RWPE1 (cell line): ENCODE measurements around the gene EIF1AD.
A peak's percentile ranks its signal among the peaks of the same experiment; 100 is the strongest.

ENCODE experiments used
- CTCF ChIA-PET: fragments of 350-600 bp; sonication (Branson Sonifier 250); formaldehyde crosslinking; extraction: SDS; loops from one replicate; lab custom pipeline; 2021; lab: Yijun Ruan, JAX
- POLR2A ChIA-PET: fragments of 400-600 bp; formaldehyde crosslinking; extraction: SDS; loops from one replicate; lab custom pipeline; 2020; ENCODE audit warnings: antibody characterized with exemption; ENCODE audit not compliant: low non-redundant PET; lab: Yijun Ruan, JAX
- DNase-seq: peaks from one replicate; pipeline ENCODE4 v3.0.0; 2012; ENCODE audit warnings: low spot score
- H3K27ac ChIP-seq: fragments of 450-650 bp; 2 replicates; pipeline ENCODE4 v1.5.1; 2017
- TF ChIP-seq, protein P1 (sequence below): fragments of 450-650 bp; conservative IDR thresholded peaks from 2 replicates; pipeline ENCODE4 v1.5.1; 2017; ENCODE audit warnings: low read depth, mild to moderate bottlenecking

EIF1AD gene, protein sequence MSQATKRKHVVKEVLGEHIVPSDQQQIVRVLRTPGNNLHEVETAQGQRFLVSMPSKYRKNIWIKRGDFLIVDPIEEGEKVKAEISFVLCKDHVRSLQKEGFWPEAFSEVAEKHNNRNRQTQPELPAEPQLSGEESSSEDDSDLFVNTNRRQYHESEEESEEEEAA

DNA sequence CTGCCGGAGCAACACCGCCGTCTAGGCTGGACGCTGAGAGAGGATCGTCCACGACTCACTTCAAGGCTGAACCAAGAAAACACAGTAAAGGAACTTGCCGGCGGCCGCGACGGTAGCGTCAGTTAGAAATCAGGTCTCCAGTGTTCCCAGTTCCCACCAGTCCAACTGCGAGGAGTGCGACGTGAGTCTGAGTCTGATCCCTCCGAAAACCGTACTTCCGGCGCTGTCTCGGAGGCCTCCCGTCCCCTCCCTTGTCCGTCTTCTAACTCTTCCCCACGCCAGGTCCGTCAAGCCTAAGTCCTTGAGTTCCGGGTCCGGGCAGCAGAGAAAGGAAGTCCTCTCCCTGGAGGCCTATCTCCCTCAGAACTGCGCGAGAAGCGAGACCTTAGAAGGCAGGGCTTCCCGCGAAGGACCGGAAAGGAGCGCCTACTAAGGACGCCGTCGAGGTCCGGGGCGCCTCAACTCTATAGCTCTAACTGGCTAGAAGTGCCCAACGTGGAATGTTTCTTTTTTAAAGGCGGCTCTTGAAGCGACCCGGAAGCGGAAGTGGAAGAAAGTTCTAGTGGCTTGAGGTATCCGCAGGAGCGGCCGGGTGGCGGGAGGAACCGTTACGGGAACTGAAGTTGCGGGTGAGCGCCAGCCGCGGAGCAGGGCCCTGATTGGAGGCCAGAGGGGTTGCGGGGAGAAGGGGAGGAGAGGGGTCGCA, at the start of gene EIF1AD, which contains the start of gene BANF1:
EIF1AD (minus strand) TSS at position 216 of the 706 bp plus-strand sequence. CDS start 1,768 bp downstream, outside the sequence.
BANF1 (plus strand) TSS at position 562 of the 706 bp plus-strand sequence. CDS start 748 bp downstream, outside the sequence.
- DNase-seq = peak; percentile 89
- H3K27ac ChIP-seq = peak within 1 kb of the TSS; percentile 97
- TF ChIP-seq, protein P1, sequence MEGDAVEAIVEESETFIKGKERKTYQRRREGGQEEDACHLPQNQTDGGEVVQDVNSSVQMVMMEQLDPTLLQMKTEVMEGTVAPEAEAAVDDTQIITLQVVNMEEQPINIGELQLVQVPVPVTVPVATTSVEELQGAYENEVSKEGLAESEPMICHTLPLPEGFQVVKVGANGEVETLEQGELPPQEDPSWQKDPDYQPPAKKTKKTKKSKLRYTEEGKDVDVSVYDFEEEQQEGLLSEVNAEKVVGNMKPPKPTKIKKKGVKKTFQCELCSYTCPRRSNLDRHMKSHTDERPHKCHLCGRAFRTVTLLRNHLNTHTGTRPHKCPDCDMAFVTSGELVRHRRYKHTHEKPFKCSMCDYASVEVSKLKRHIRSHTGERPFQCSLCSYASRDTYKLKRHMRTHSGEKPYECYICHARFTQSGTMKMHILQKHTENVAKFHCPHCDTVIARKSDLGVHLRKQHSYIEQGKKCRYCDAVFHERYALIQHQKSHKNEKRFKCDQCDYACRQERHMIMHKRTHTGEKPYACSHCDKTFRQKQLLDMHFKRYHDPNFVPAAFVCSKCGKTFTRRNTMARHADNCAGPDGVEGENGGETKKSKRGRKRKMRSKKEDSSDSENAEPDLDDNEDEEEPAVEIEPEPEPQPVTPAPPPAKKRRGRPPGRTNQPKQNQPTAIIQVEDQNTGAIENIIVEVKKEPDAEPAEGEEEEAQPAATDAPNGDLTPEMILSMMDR = no peak
- CTCF ChIA-PET = interaction anchor here (1.1 kb wide), 1 partner anchor 12 kb away, joined by 3 read pairs; no protein-coding TSS in a partner anchor
- POLR2A ChIA-PET = interaction anchor here (0.6 to 1.4 kb wide), 3 partner anchors 10 to 46 kb away, joined by 3 to 4 read pairs (median 3); partner anchors contain the start of gene CST6

DNA sequence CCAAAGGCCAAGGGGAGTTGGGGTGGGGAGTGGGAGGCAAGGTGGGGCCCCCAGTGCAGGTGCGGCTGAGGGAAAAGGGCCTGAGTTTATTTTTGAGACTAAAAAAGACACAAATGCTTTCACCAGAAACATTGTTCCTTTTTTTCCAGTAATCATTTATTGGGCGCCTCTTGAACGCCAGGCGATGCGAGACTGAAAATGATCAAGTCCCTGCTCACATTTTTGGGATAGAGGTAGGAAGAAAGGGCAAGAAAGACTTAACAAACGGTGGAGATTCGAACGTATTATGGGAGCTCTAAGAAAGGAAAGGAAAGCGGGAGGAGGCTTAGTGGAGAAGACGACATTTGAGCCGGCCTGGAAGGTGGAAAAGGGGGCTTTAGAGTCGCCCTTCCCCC, 49.4 kb upstream of the EIF1AD start:
- POLR2A ChIA-PET = interaction anchor here (0.6 kb wide), 1 partner anchor 44 kb away, joined by 9 read pairs; no protein-coding TSS in a partner anchor
- TF ChIP-seq, protein P1 = no peak
- H3K27ac ChIP-seq = peak overlapping the region; percentile 92
- DNase-seq = no peak
- CTCF ChIA-PET = interaction anchor here (0.6 to 4.1 kb wide), 2 partner anchors 16 to 342 kb away, joined by 3 to 32 read pairs; no protein-coding TSS in a partner anchor

DNA sequence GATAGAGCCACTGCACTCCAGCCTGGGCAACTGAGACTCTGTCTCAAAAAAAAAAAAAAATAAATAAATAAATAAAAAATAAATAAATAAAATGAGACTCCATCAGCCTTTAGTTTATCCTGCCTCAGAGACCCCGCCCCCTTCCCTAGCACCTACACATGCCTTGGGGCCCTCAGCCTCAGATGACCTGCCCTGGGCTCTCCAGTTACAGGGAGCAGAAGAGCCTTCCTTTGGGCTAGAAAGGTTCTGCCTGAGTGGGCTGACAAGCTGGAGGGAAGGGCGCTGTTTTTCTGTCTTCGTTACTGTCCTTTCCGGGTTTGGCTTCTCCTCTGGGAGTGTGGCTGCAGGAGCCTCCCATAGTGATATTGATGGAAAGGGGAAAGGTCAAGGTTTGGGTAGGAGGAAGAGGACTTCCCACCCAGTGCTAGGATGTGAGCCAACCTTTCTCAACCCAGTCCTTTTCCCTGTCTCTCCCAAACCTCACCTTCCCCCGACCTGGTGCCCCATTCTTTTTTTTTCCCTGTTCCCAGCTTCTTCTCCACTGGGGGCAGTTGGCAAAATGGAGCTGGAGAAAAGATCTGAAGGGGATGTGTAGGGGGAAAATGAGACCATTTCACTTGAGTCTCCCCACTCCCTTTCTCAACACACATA, 48.7 kb upstream of the EIF1AD start:
- DNase-seq = no peak
- CTCF ChIA-PET = interaction anchor here (0.6 kb wide), 2 partner anchors 59 to 341 kb away, joined by 3 read pairs; no protein-coding TSS in a partner anchor
- peak overlapping the region; percentile 92 for H3K27ac ChIP-seq
- POLR2A ChIA-PET = no interaction called here
- TF ChIP-seq, protein P1 = no peak

DNA sequence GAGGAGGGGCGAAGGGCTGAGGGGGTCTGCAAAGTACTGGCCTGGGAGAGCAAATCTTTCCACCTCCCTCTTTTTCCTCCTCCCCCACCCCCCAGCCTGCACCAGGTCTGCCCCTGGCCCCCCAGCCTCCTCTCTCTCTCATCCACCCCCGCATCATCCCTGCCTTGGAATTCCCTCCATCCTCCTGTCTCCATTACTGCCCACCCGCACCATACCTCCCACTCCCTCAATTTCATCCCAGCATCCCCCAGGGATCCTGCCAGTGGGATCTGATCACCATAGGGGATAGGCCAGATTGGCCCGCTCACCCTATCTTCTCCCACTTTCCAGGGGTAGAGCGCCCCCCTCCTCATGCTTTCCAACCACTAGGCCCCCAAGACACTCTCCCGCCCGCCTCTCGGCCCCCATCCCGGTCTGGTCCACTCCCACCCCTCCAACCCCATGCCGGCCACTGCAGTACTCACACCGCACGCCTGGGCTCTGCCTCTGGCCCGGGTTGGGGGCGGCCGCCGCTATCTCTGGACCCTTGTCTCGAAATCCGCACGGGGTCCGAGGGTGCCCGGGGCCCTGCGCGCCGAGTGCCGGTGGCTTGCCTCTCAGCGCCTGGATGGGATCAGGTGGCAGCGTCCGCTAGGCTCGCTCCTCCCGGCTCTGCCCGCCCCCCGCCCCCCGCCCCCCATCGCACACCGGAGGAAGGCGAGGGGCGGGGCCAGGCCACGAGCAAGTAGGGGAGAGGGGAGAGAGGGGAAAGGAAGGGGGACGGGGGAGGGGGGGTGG, 46.8 kb upstream of the EIF1AD start, which contains the start of gene GAL3ST3:
GAL3ST3 (minus strand) TSS at position 615 of the 777 bp plus-strand sequence. CDS start 3,746 bp downstream, outside the sequence.
- TF ChIP-seq, protein P1 = no peak
- CTCF ChIA-PET = interaction anchor here (0.7 to 0.8 kb wide), 2 partner anchors 26 to 27 kb away, joined by 3 read pairs; no protein-coding TSS in a partner anchor
- POLR2A ChIA-PET = interaction anchor here (0.5 kb wide), 1 partner anchor 1248 kb away, joined by 5 read pairs; no protein-coding TSS in a partner anchor
- DNase-seq = no peak
- H3K27ac ChIP-seq = no peak within 1 kb of the TSS; the same call in 1 of the 2 replicates

DNA sequence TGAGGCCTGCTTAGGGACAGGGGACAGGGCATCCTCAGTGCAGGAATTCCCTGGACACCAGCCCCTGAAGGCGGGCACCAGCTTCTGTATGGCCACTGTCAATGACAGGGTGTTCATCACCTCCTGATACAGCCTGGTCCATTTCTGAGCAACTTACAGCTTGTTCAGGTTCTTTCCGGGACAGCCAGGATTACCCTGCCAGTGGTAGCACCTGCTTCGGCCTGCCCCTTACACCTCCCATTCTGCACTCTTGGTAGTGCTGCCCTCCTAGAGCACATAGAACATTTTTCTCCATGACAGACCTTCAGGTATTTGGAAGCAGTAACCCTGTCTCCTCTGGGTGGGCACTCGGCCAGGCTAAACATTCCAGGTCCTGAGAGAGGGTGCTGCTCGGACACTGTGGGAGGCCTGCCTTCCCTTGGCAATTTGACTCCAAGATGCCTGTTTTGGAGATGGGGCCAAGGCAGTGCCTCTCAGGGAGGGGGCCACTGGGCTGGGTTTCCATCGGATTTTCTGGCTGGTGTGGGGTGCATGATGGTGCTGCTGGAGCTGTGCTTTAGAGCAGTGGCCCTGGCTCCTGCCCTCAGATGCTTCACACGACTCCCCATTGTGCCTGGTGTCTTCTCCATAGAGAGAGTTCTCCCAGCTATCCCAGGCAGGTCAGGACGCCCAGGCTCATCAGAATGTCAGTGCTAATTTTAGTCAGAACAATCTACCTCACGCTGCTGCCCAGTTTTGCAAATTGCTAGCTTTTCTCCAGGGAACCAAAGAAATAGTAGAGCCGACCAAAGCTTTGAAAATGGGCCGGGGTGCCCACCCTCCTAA, 45.8 kb upstream of the EIF1AD start:
- ChIA-PET CTCF (interaction anchor here (0.7 to 2.7 kb wide), 3 partner anchors 12 to 28 kb away, joined by 3 to 11 read pairs (median 7); no protein-coding TSS in a partner anchor), POLR2A (interaction anchor here (0.6 kb wide), 1 partner anchor 45 kb away, joined by 3 read pairs; no protein-coding TSS in a partner anchor)
- TF ChIP-seq, protein P1 = no peak
- no peak overlapping the region for H3K27ac ChIP-seq
- DNase-seq = no peak
